Liver (tissue), 9 donors: ENCODE data around the gene RUNX1. TPM values are rescaled to one million over a fixed set of nuclear protein-coding genes. Genes with fewer than 3 reads are reported as not detected.

Experiments used
- DNase-seq: peaks from one replicate; pipeline ENCODE4 v3.0.0-alpha.2; 2017; ENCODE audit warnings: low spot score
- H3K27ac ChIP-seq, 2 donors: one replicate each; pipeline ENCODE4 v1.7.0; 2013; ENCODE audit warnings: inconsistent platforms in 2 of 2, low read length in 2 of 2, control low read depth in 1 of 2, low read depth in 1 of 2, mild to moderate bottlenecking in 1 of 2
- H3K27me3 ChIP-seq, 4 donors: one replicate each; pipeline versions ENCODE4 v1.6.1 to v1.7.0; 2013; ENCODE audit warnings: low read length in 3 of 4, inconsistent platforms in 1 of 4, mild to moderate bottlenecking in 1 of 4, moderate library complexity in 1 of 4; ENCODE audit not compliant: control insufficient read depth in 4 of 4, insufficient read depth in 4 of 4
- H3K36me3 ChIP-seq, 4 donors: one replicate each; pipeline versions ENCODE4 v1.6.1 to v1.7.0; 2013; ENCODE audit warnings: low read length in 3 of 4, mild to moderate bottlenecking in 3 of 4, low read depth in 1 of 4, moderate library complexity in 1 of 4; ENCODE audit not compliant: control insufficient read depth in 4 of 4, insufficient read depth in 3 of 4
- H3K4me1 ChIP-seq, 4 donors: one replicate each; pipeline versions ENCODE4 v1.6.1 to v1.7.0; 2013; ENCODE audit warnings: low read length in 3 of 4, mild to moderate bottlenecking in 3 of 4, moderate library complexity in 1 of 4; ENCODE audit not compliant: control insufficient read depth in 4 of 4, insufficient read depth in 4 of 4
- H3K4me3 ChIP-seq, 3 donors: one replicate each; pipeline versions ENCODE4 v1.6.1 to v1.7.0; 2013; ENCODE audit warnings: low read length in 3 of 3, control low read depth in 1 of 3, low read depth in 1 of 3, mild to moderate bottlenecking in 1 of 3
- H3K9ac ChIP-seq, 2 donors: one replicate each; pipeline ENCODE4 v1.7.0; 2013; ENCODE audit warnings: low read length in 2 of 2, mild to moderate bottlenecking in 2 of 2, moderate library complexity in 2 of 2, control low read depth in 1 of 2, low read depth in 1 of 2
- H3K9me3 ChIP-seq, 4 donors: one replicate each; pipeline versions ENCODE4 v1.6.1 to v1.7.0; 2013; ENCODE audit warnings: low read length in 3 of 4; ENCODE audit not compliant: control insufficient read depth in 4 of 4
- ATF3 ChIP-seq: IDR thresholded peaks from 2 replicates; pipeline ENCODE4 v1.6.1; 2016; ENCODE audit warnings: antibody characterized with exemption
- CTCF ChIP-seq: fragments of 150-350 bp; IDR thresholded peaks from 2 replicates; pipeline ENCODE4 v1.5.1; 2017; ENCODE audit warnings: improper control_type of control experiment, low read depth, low read length; ENCODE audit not compliant: missing input control
- EGR1 ChIP-seq, 2 donors: IDR thresholded peaks; 2 replicates each; pipeline ENCODE4 v1.6.1; 2016 to 2018; ENCODE audit warnings: antibody characterized with exemption in 2 of 2, low read depth in 2 of 2
- FOXA2 ChIP-seq: IDR thresholded peaks from 2 replicates; pipeline ENCODE4 v1.6.1; 2016; ENCODE audit warnings: antibody characterized with exemption
- GABPA ChIP-seq, 2 donors: IDR thresholded peaks in 1 of 2; conservative IDR thresholded peaks in 1 of 2; 2 replicates each; pipeline ENCODE4 v1.6.1; 2016; ENCODE audit warnings: antibody characterized with exemption in 2 of 2, mild to moderate bottlenecking in 1 of 2, moderate library complexity in 1 of 2
- HNF4A ChIP-seq, 2 donors: conservative IDR thresholded peaks; 2 replicates each; pipeline ENCODE4 v1.6.1; 2016; ENCODE audit warnings: antibody characterized with exemption in 2 of 2, mild to moderate bottlenecking in 2 of 2
- HNF4G ChIP-seq: IDR thresholded peaks from 2 replicates; pipeline ENCODE4 v1.6.1; 2016; ENCODE audit warnings: antibody characterized with exemption
- JUND ChIP-seq, 2 donors: IDR thresholded peaks; 2 replicates each; pipeline ENCODE4 v1.6.1; 2016; ENCODE audit warnings: antibody characterized with exemption in 2 of 2
- MAX ChIP-seq: IDR thresholded peaks from 2 replicates; pipeline ENCODE4 v1.6.1; 2016; ENCODE audit warnings: antibody characterized with exemption
- NR2F2 ChIP-seq: IDR thresholded peaks from 2 replicates; pipeline ENCODE4 v1.6.1; 2016; ENCODE audit warnings: antibody characterized with exemption
- RAD21 ChIP-seq, 2 donors: IDR thresholded peaks; 2 replicates each; pipeline ENCODE4 v1.6.1; 2016; ENCODE audit warnings: antibody characterized with exemption in 2 of 2, mild to moderate bottlenecking in 2 of 2
- REST ChIP-seq: IDR thresholded peaks from 2 replicates; pipeline ENCODE4 v1.6.1; 2016; ENCODE audit warnings: antibody characterized with exemption, mild to moderate bottlenecking
- SP1 ChIP-seq: IDR thresholded peaks from 2 replicates; pipeline ENCODE4 v1.6.1; 2018; ENCODE audit warnings: antibody characterized with exemption, mild to moderate bottlenecking
- ZBTB33 ChIP-seq: IDR thresholded peaks from 2 replicates; pipeline ENCODE4 v1.6.1; 2016; ENCODE audit warnings: antibody characterized with exemption
- WGBS: extraction: QIAGEN DNeasy Blood & Tissue Kit; methylation state at CpG from one replicate; pipeline ENCODE4 v1.1.7; 2013; 5-methylcytosine and 5-hydroxymethylcytosine counted together
- polyA plus RNA-seq, 2 donors: library from polyadenylated mRNA; stranded (reverse) in 1 of 2; unstranded in 1 of 2; fragments of 200-250 nt in 1 of 2; fragments of >200 nt in 1 of 2; fragmentation: Nextera tagmentation in 1 of 2; extraction: Ambion mirVana in 1 of 2; gene quantifications; one replicate each; pipeline versions ENCODE4 v1.2.1 to v1.2.3, GENCODE V29; 2013 to 2015
- total RNA-seq, 2 donors: library from RNA; depleted of rRNA; stranded (reverse); fragments of >200 nt; gene quantifications; one replicate each; pipeline ENCODE4 v1.2.3, GENCODE V29; 2014
- donor health status: healthy.
- donor health status: healthy.
- donor health status: healthy.
- donor health status: healthy.
- donor health status: healthy.

RUNX1 gene
- total and polyA plus RNA-seq, 4 donors = 0.98 to 7.2 (median 3.1) TPM

- WGBS = 62% methylated on average over 2 of the region's 2 CpGs
- DNase-seq = no peak
- Histone ChIP-seq H3K9me3 (no peaks in the 10 kb centered on the region), H3K4me1 (no peaks in the 10 kb centered on the region), H3K27me3 (no peaks in the 10 kb centered on the region), H3K36me3 (no peaks in the 10 kb centered on the region), H3K4me3 (no peak overlapping the region), H3K9ac (no peak overlapping the region), H3K27ac (no peak overlapping the region)
- TF ChIP-seq CTCF = no peak
- no peak for TF ChIP-seq HNF4G
- TF ChIP-seq ZBTB33 = no peak
- TF ChIP-seq RAD21 (IDR thresholded peaks at IDR 0.05) = no peak
- TF ChIP-seq FOXA2 = no peak
- no peak for TF ChIP-seq GABPA (IDR thresholded peaks at IDR 0.05 in 1 of 2, conservative IDR thresholded peaks at IDR 0.05 in 1 of 2)
- no peak for TF ChIP-seq NR2F2
Measured at GRCh38 chr21:35086357-35086756, 37.3 kb upstream of the RUNX1 start.

- no peaks in the 10 kb centered on the region for H3K4me1 ChIP-seq
- no peaks in the 10 kb centered on the region for H3K27me3 ChIP-seq
- WGBS = 71% methylated on average over 3 of the region's 3 CpGs
- no peaks in the 10 kb centered on the region for H3K9me3 ChIP-seq
- no peak overlapping the region for H3K9ac ChIP-seq
- no peak for DNase-seq
- no peak for TF ChIP-seq MAX
- no peak for TF ChIP-seq HNF4A (conservative IDR thresholded peaks at IDR 0.05)
- TF ChIP-seq REST = no peak
- no peak for TF ChIP-seq ATF3
- TF ChIP-seq HNF4G = no peak
- TF ChIP-seq JUND (IDR thresholded peaks at IDR 0.05) = no peak
- TF ChIP-seq EGR1 (IDR thresholded peaks at IDR 0.05; ENCODE audit: low read depth in 2 of 2) = no peak
- no peak for TF ChIP-seq SP1
- H3K36me3 ChIP-seq = no peaks in the 10 kb centered on the region
- no peak overlapping the region for H3K27ac ChIP-seq
- H3K4me3 ChIP-seq = no peak overlapping the region
Measured at GRCh38 chr21:35084869-35085268, 35.8 kb upstream of the RUNX1 start.
